Natural killer cell treated with Interleukin-12 subunit alpha and Interleukin-12 subunit beta and Interleukin-15 and Interleukin-18, amount 100 ng/mL, for 72 hours (primary cell): ENCODE results near the gene ROBO1. TPM values are rescaled to one million over a fixed set of nuclear protein-coding genes. Genes with fewer than 3 reads are reported as not detected.

Experiments used
- ATAC-seq, 2 donors: fragments of 150-1000 bp; cut with Tn5 transposase in 1 of 2; sonication (Bioruptor Pico), chemical (Tn5 transposase) in 1 of 2; 2 replicates each; pipeline ENCODE4 v1.10.0; 2021
- DNase-seq: peaks from one replicate; pipeline ENCODE4 v3.0.0; 2022; ENCODE audit warnings: low spot score
- H3K27ac Mint-ChIP-seq, 2 donors: 1 replicate in 1 of 2; 2 replicates in 1 of 2; pipeline ENCODE4 v1.8.0; 2022; ENCODE audit warnings: mixed read lengths in 2 of 2, mild to moderate bottlenecking in 1 of 2, moderate library complexity in 1 of 2
- H3K27me3 Mint-ChIP-seq, 2 donors: 1 replicate in 1 of 2; 2 replicates in 1 of 2; pipeline ENCODE4 v1.8.0; 2022; ENCODE audit warnings: mixed read lengths in 2 of 2
- H3K36me3 Mint-ChIP-seq: one replicate; pipeline ENCODE4 v1.8.0; 2022; ENCODE audit warnings: mixed read lengths
- H3K4me1 Mint-ChIP-seq, 2 donors: 1 replicate in 1 of 2; 2 replicates in 1 of 2; pipeline ENCODE4 v1.8.0; 2022; ENCODE audit warnings: low read depth in 2 of 2, mixed read lengths in 2 of 2, mild to moderate bottlenecking in 1 of 2
- H3K4me3 Mint-ChIP-seq: one replicate; pipeline ENCODE4 v1.8.0; 2022; ENCODE audit warnings: mixed read lengths
- H3K9me3 Mint-ChIP-seq: 2 replicates; pipeline ENCODE4 v1.8.0; 2022; ENCODE audit warnings: mixed read lengths
- total RNA-seq, 2 donors: library from RNA; stranded (reverse); gene quantifications; one replicate each; pipeline ENCODE4 v1.2.3, GENCODE V29; 2022

ROBO1 gene
- total RNA-seq, 2 donors from 2014 or later: 0.05 TPM; not detected in 1

- no peak overlapping the region for H3K4me3 Mint-ChIP-seq
- H3K4me1 Mint-ChIP-seq: no peaks in the 10 kb centered on the region
- no peaks in the 10 kb centered on the region for H3K27me3 Mint-ChIP-seq
- H3K36me3 Mint-ChIP-seq: no peaks in the 10 kb centered on the region
- DNase-seq (no peak), ATAC-seq (no peak)
- H3K27ac Mint-ChIP-seq: no peak overlapping the region
- peaks cover 15% of the 10 kb centered on the region for H3K9me3 Mint-ChIP-seq
Measured at GRCh38 chr3:79564192-79564591, 203.6 kb downstream of the ROBO1 start.

- Mint-ChIP-seq H3K9me3 (peaks cover 12% of the 10 kb centered on the region), H3K4me3 (no peak overlapping the region)
- ATAC-seq: no peak
Measured at GRCh38 chr3:79560698-79561097, 207.1 kb downstream of the ROBO1 start.

GRCh38 chr3:79558943-79559342 is 208.9 kb downstream of the ROBO1 start:
- Mint-ChIP-seq H3K4me1 (no peaks in the 10 kb centered on the region), H3K4me3 (no peak overlapping the region), H3K9me3 (peaks cover 16% of the 10 kb centered on the region), H3K27me3 (no peaks in the 10 kb centered on the region), H3K27ac (no peak overlapping the region), H3K36me3 (no peaks in the 10 kb centered on the region)
- DNase-seq: no peak
- ATAC-seq: no peak

More at GRCh38 chr3:79560698-79561097, 207.1 kb downstream of the ROBO1 start:
- Mint-ChIP-seq H3K27me3 (no peaks in the 10 kb centered on the region), H3K27ac (no peak overlapping the region), H3K4me1 (no peaks in the 10 kb centered on the region), H3K36me3 (no peaks in the 10 kb centered on the region)
- no peak for DNase-seq

GRCh38 chr3:79555655-79556054 is 212.1 kb downstream of the ROBO1 start:
- no peak overlapping the region for H3K4me3 Mint-ChIP-seq

GRCh38 chr3:79551997-79552396 is 215.8 kb downstream of the ROBO1 start:
- no peak for DNase-seq
- Mint-ChIP-seq H3K4me3 (no peak overlapping the region), H3K27ac (no peak overlapping the region), H3K27me3 (no peaks in the 10 kb centered on the region), H3K9me3 (peaks cover 6% of the 10 kb centered on the region), H3K4me1 (no peaks in the 10 kb centered on the region), H3K36me3 (no peaks in the 10 kb centered on the region)
- no peak for ATAC-seq

More at GRCh38 chr3:79555655-79556054, 212.1 kb downstream of the ROBO1 start:
- peaks cover 9% of the 10 kb centered on the region for H3K9me3 Mint-ChIP-seq
- H3K27me3 Mint-ChIP-seq: no peaks in the 10 kb centered on the region
- H3K27ac Mint-ChIP-seq: no peak overlapping the region
- ATAC-seq (no peak), DNase-seq (no peak)
- no peaks in the 10 kb centered on the region for H3K36me3 Mint-ChIP-seq
- no peaks in the 10 kb centered on the region for H3K4me1 Mint-ChIP-seq

GRCh38 chr3:79551321-79551892 is 216.4 kb downstream of the ROBO1 start:
- no peaks in the 10 kb centered on the region for H3K36me3 Mint-ChIP-seq

GRCh38 chr3:79543218-79543982 is 224.4 kb downstream of the ROBO1 start:
- ATAC-seq (no peak), DNase-seq (no peak)
- H3K4me3 Mint-ChIP-seq: no peak overlapping the region
- H3K27me3 Mint-ChIP-seq: no peaks in the 10 kb centered on the region
- no peak overlapping the region for H3K27ac Mint-ChIP-seq
- H3K36me3 Mint-ChIP-seq: no peaks in the 10 kb centered on the region
- H3K9me3 Mint-ChIP-seq: no peaks in the 10 kb centered on the region
- no peaks in the 10 kb centered on the region for H3K4me1 Mint-ChIP-seq

More at GRCh38 chr3:79551321-79551892, 216.4 kb downstream of the ROBO1 start:
- DNase-seq: no peak
- Mint-ChIP-seq H3K4me1 (no peaks in the 10 kb centered on the region), H3K27me3 (no peaks in the 10 kb centered on the region), H3K9me3 (peaks cover 6% of the 10 kb centered on the region), H3K4me3 (no peak overlapping the region), H3K27ac (no peak overlapping the region)
- ATAC-seq: no peak

GRCh38 chr3:79534727-79535126 is 233.1 kb downstream of the ROBO1 start:
- no peaks in the 10 kb centered on the region for H3K4me1 Mint-ChIP-seq
- no peak overlapping the region for H3K27ac Mint-ChIP-seq
- H3K9me3 Mint-ChIP-seq: peaks cover 9% of the 10 kb centered on the region
- no peaks in the 10 kb centered on the region for H3K36me3 Mint-ChIP-seq
- ATAC-seq (no peak), DNase-seq (no peak)
- H3K27me3 Mint-ChIP-seq: no peaks in the 10 kb centered on the region
- H3K4me3 Mint-ChIP-seq: no peak overlapping the region

- H3K27ac Mint-ChIP-seq: no peak overlapping the region
- H3K36me3 Mint-ChIP-seq: no peaks in the 10 kb centered on the region
- H3K4me3 Mint-ChIP-seq: no peak overlapping the region
- no peaks in the 10 kb centered on the region for H3K4me1 Mint-ChIP-seq
- ATAC-seq (no peak), DNase-seq (no peak)
- H3K27me3 Mint-ChIP-seq: no peaks in the 10 kb centered on the region
- peaks cover 11% of the 10 kb centered on the region for H3K9me3 Mint-ChIP-seq
Measured at GRCh38 chr3:79531566-79532295, 236.1 kb downstream of the ROBO1 start.

GRCh38 chr3:79521221-79521848 is 246.5 kb downstream of the ROBO1 start:
- H3K36me3 Mint-ChIP-seq: no peaks in the 10 kb centered on the region
- no peak for ATAC-seq
- H3K27me3 Mint-ChIP-seq: no peaks in the 10 kb centered on the region
- no peak for DNase-seq
- H3K4me1 Mint-ChIP-seq: no peaks in the 10 kb centered on the region
- H3K9me3 Mint-ChIP-seq: no peaks in the 10 kb centered on the region
- H3K4me3 Mint-ChIP-seq: no peak overlapping the region
- H3K27ac Mint-ChIP-seq: no peak overlapping the region

GRCh38 chr3:79517766-79518413 is 249.9 kb downstream of the ROBO1 start:
- Mint-ChIP-seq H3K36me3 (no peaks in the 10 kb centered on the region), H3K4me3 (no peak overlapping the region), H3K27me3 (no peaks in the 10 kb centered on the region), H3K9me3 (no peaks in the 10 kb centered on the region), H3K4me1 (no peaks in the 10 kb centered on the region), H3K27ac (no peak overlapping the region)
- DNase-seq (no peak), ATAC-seq (no peak)

GRCh38 chr3:79516795-79517194 is 251.0 kb downstream of the ROBO1 start:
- Mint-ChIP-seq H3K4me3 (no peak overlapping the region), H3K4me1 (no peaks in the 10 kb centered on the region), H3K9me3 (no peaks in the 10 kb centered on the region), H3K27me3 (no peaks in the 10 kb centered on the region), H3K27ac (no peak overlapping the region), H3K36me3 (no peaks in the 10 kb centered on the region)
- DNase-seq: no peak
- ATAC-seq: no peak

- Mint-ChIP-seq H3K27ac (no peak overlapping the region), H3K27me3 (no peaks in the 10 kb centered on the region), H3K36me3 (no peaks in the 10 kb centered on the region), H3K4me3 (no peak overlapping the region), H3K9me3 (no peaks in the 10 kb centered on the region), H3K4me1 (no peaks in the 10 kb centered on the region)
- no peak for ATAC-seq
- DNase-seq: no peak
Measured at GRCh38 chr3:79515072-79515471, 252.7 kb downstream of the ROBO1 start.
